RPMI7951 (cell line): ENCODE data around the gene EDC3. TPM values are rescaled to one million over a fixed set of nuclear protein-coding genes. Genes with fewer than 3 reads are reported as not detected.
"Not testable (repeated sequence)": the region's sequence is repeated elsewhere in the genome, so short reads cannot be mapped to it uniquely, and the experiment has no call there.

Experiments used
- DNase-seq: peaks from one replicate; pipeline ENCODE4 v3.0.0-alpha.2; 2012; ENCODE audit warnings: low read depth
- total RNA-seq: library from RNA; depleted of rRNA; stranded (reverse); fragments of >200 nt; shearing (Covaris generic); gene quantifications from 2 replicates; pipeline ENCODE4 v1.2.3, GENCODE V29; 2014

The EDC3 gene
- total RNA-seq, 1 experiment from 2014 or later: 7.4 TPM

DNA sequence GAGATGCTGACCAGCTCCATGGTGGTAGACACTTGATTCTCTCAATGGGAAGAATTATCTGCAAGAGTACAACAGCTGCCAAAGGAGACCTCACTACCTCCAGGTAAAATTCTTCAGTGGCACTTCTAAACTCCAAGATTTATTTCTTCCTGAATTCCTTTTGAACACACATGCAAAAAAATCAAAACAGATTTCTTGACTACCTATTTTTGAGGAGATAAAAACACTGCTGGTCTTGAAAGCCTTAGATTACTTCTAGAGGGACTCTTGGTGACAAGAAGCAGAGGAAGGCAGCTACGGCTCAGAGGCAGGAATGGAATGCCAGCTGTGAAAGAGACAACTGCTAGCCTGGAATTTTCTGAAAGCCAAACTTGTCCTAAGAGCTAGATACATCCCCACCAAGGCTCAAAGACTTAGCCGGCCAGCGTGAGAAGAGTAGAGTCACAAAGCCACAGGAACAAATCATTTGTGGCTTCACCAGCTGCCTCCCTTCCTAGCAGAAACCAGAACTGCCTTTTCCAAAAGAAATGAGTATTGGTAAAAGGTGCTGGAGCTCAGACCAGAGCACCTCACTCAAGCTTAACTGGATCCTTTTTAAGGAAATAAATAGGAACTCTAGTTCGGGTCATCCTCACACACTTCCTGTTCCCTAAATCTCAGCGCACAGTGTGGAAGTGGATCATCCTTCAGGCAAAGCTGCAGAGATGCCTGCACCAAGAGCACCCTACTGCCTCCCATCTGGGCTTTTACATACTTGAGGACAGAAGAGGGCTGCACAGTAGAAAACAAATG is 47.6 kb downstream of the EDC3 start:
- DNase-seq: no peak

DNA sequence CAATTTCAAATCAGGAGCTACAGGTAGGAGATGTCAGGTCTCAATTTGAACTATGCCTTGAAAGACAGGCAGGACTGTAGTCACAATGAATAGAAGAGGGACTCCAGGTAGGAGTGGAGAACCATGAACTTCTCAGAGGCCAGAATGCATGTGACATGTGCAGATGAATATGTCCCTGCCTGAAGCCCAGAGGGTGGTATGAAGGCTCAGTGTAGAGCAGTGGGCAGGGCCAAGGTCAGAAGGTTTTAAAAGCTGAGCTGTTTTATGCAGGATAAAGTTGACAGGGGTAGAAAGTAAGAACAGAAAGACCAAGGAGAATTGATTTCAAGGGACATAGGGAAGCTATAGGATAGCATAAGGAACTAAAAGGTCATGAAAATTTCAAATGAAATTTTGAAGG is 49.3 kb downstream of the EDC3 start:
- no peak for DNase-seq

DNA sequence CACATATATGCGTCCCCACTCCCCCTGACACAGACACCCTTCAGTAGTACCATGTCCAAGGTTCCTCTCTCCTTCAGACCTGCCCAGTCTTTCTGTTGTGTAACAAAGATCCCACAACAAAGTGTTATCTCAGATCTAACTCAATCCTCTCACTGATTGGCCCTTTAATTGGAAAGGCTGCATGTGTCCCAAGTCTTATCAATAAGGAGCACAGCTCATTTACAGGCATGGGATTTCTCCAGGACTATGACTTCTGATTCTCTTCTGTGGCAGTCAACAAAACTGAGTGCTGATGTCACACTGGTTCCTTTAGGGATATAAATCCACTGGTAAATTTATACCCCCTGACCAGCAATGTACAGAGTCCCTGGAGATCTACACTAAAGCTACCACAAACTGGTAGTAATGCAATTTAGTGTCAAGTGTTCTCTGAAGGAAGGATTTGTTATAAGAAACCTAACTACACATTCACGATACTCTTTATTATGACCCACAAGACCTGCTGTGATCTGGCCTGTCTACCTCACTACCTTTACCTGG is 52.1 kb downstream of the EDC3 start:
- no peak for DNase-seq

DNA sequence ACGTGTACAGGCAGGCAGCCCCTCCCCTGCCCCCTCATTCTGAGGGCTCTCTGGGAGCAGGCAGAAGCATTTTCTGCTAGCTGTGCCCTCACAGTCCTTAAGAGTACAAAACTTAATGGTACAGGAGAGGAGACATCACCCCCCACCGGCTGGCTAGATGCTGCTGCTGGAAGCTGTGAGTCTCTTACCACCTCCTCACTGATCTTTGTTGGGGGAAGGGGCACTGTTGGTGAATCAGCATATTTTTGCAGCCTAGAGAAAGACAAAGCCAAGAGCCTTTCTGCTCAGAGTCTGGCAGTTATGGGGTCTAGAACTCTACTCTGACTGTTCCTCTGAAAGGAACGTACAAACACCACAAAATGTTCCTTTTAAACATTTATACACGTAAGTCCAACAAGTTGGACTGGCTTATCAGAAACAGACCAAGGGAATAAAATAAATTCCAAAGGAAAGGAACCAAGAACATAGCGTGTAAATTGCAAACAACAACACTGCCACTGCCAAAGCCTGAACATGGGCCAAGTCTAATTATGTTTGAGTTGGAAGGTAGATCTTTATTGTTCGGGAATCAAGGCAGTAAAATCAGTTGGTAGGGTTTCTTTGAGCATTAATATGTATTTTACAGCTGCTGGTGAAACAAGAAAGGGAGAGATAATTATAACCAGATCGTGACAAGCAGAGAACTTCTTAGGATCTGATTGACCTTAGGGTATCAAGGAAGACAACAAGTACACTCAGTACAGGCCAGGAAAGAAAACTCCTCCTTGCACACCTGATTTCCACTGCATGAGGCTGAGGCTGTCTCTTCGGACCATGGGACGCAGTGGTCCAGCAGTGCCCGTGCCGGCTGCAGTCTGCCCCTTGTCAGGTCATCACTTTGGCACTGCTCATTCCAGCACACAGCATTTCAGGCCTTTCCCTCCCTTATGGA is 52.8 kb downstream of the EDC3 start:
- DNase-seq: no peak

DNA sequence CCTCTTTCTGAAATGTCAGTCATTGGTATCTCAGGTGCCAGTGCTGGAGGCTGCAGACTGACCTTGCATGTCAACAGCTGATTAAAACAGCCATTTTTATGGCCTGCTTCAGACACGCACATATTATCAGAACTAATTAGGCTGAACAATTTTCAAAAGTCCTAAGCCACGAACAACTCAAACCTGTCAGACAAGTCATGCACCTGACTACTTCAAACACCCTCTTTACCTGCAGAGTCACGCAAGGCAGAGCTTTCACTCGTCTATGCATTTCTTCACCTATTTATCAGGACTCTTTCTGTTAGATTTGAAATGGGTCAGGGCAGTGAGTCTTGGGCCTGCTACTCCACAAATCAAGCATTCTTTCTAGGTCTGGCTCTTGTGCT is 53.5 kb downstream of the EDC3 start:
- no peak for DNase-seq

DNA sequence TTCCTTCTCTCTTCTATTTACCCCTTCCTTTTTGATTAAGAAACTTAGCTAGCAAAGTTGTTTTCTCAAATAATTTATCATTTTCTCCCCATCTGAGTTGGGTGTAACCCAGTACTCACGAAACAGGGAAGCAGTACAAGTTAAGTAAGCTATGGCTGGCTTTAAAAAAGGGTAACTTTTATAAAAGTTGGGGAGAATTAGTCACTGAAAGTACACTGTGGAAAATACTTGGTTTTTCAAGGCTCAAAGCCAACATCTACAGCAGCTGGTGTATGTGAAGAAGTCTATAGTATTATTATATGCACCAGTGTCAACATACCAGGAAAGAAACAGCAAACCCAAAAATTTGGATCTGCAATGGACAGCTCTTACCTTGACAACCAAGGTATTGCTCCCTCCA is 54.7 kb downstream of the EDC3 start:
- DNase-seq: no peak

DNA sequence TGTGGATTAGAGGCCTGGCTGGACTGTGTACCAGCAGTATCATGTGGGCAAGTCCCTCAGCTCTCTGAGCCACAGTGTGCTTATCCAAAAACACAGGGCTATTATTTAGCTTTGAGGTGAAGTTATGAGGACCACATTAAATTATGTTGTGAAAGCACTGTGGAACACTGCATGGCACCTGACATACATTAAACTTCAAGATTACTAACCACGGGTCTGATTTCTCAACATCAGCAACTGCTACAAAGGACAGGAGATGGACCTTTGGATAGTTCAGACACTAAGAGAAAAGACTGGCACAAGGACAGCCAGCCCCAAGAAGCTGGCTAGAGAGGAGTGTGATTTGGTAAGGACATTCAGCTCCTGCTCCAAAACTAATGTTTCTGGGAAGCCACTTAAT is 58.8 kb downstream of the EDC3 start:
- DNase-seq: no peak

DNA sequence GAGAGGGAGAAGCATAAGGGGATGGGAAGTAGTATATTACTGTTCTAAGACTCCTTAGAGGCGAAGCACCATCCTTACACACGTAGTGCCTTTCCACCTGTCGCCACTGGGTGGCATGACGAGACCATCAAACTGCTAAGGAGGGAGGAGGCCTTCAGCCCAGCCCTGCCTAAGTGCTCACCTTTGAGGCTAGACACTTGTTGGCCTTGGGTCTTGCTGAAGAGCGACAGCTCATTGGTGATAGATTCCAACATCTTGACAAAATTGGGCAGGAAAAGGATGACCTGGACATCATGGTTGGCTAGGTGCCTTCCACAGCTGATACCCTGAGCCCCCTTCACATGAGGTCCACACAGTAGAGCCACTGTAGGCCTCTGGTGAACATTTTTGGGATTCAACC is 60.6 kb downstream of the EDC3 start:
- DNase-seq: peak; percentile 61

DNA sequence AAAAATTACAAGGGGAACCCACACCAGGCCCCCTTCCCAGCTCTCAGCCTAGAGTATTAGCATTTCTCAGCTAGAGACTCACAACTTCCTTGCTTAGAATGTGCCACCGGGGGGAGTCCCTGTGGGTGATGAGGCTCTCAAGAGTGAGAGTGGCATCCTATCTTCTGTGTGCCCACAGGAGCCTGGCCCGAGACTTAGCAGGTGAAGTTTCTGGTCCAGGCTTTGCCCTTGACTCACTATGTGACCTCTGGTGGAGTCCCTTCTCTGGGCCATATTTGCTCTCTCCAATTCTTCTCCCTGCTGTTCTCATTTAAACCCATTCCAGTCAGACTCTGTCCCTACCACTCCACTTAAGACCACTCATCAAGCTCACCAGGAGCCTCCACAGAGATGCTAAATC is 62.0 kb downstream of the EDC3 start:
- no peak for DNase-seq

DNA sequence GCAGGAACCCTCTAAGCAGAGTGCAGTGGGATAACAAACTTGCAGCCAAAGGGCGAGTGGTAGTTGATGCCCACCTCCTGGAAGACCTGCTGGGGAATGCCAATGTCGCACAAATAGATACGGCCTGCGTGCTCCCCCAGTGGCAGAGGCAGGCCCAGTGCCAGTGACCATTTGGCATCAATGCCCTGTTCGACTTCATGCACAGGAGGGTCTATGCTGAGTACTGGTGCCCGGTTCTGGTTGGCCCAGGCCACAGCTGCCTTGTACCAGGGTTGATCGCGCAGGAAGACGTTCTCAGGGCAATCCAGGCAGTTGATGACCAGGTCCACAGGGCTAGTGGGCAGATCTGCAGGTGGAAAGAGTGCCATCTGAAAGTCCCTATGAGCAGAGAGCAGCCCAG is 63.2 kb downstream of the EDC3 start:
- DNase-seq: no peak

DNA sequence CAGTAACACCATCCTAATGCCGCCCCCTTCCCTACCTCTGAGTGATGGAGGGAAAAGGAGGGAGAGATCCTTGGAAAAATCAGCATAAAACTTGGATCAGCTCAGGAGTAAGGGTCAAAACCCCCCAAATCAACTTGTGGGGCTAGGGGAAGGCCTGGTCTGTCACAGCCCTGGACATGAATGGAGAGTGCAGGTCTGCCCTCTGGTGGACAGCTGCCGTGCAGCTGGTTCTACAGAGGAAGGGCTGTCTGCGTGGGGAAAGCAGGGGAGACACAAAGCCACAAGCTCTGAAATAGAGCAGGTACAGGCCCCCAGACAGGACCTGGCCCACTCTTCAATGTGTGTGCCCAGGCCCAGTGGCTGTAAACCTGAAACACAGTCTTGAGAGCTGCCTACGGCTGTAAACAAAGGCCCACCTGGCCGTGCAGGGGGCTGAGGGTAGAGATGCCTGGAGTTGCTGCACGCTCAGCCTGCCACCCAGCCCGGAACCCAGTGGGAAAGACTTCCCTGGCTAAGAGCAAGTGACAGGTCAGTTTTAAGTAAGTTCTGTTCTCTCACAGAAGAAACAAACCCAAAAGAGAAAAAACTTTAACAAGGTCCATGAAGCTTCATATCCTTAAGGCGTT is 63.8 kb downstream of the EDC3 start:
- peak; percentile 40 for DNase-seq

DNA sequence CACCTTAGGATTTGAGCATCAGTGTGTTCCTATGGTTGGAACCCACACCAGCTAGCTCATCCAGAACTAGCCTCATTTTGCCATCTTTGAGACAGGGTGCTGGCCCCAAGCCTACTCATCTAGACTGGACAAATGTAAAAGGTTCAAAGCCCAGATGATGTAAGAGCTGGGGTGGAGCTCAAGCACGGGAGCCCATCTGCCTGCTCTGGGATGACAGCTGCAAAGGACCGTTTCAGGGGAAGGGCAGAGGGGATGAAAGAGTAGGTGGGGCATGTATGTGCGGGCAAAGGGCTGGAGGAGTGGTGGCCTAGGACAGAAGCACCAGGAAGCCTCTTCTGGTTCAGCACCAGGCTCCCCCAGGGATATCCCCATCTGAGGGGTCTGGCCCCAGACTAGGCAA is 64.4 kb downstream of the EDC3 start:
- DNase-seq: no peak

DNA sequence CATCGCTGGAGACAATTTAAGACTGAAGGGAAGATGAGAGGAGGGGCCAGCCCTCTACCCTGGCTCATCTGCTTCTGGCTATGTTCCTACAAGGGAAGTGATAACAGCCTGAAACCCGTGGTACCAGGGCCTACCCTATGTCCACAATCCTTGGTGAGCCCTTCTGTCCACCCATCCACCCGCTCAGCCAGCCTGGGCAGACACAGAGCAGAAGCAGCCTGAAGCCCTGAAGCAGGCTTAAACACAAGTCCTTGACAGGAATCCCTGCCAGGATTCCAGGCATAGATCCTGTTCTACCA is 64.8 kb downstream of the EDC3 start:
- DNase-seq: no peak

DNA sequence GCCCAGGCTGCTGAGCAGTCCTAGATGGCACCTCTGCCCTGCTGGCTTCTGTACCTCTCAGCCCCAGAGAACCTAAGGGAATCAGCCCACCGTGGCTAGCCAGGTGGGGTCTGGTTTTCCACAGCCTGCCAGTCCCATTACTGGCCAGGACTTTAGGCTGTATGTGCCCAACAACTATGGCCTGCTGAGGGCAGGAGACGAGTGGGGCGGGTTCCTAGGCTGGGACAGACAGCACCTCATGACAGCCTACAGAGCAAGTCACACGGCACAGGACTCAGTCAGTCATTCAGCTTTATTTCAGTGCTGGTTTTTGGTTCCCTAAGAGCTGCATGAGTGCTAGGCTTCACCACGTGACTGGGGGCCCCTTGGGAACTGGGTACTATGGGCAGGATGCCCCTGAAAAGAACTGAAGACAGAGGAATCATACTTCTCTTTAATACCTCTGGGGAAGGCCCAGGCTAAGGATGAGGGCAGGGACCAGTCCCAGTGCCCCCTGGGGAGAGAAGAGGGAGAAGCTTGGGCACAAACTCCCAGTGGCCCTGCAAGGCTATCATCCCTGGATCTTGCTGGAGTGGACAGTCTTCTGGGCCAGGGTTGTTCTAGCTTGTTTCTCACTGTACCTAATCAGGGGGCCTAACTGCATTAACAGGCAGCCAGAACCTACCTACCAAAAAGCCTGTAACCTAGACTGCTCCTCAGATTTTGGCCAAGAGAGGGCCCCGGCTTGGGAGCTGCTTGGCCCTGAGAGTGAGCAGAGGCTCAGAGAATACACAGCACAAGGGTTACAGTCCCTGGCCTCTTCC is 65.3 kb downstream of the EDC3 start:
- no peak for DNase-seq

DNA sequence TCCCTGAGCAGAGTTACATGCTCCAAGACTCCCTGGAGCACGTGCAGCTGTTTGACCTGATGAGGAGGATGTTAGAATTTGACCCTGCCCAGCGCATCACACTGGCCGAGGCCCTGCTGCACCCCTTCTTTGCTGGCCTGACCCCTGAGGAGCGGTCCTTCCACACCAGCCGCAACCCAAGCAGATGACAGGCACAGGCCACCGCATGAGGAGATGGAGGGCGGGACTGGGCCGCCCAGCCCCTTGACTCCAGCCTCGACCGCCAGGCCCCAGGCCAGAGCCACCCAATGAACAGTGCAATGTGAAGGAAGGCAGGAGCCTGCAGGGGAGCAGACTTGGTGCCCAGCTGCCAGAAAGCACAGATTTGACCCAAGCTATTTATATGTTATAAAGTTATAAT is 66.1 kb downstream of the EDC3 start:
- not testable (repeated sequence) for DNase-seq

DNA sequence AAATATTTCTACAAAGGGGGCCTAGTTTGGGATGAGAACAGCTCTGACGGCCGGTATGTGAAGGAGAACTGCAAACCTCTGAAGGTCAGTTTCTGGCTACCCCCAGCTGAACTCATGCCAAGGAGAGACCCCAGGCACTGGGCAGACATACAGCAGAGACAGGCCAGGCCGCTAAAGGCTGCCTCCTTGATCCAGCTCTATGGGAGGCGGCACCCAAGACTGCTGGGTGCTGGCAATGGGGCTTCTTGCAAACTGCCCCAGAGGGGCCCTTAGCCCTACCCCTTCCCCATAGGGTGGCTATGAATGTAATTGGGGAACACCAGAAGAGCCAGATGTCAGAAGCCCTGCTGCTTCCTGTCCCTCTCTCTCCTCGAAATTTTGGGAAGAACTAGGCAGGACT is 66.9 kb downstream of the EDC3 start:
- no peak for DNase-seq

DNA sequence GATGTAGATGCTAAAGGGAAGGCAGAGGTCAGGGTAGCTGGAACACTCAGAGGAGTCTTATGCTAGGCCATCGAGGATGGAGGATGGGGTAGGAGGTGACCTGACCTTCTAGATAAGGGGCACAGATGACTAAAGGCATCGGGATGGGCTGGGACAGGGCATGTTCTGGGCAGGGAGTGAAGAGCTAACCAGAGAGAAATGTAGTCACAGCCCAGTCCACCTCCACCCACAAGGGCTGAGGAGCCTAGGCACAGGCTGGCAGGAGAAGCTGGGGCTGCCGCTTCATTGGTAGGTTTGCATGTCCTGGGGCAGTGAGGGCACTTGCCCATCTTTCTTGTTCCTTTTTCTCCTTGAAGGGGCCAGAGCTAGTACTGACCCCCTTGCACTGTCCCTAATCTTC is 67.6 kb downstream of the EDC3 start:
- DNase-seq: no peak

DNA sequence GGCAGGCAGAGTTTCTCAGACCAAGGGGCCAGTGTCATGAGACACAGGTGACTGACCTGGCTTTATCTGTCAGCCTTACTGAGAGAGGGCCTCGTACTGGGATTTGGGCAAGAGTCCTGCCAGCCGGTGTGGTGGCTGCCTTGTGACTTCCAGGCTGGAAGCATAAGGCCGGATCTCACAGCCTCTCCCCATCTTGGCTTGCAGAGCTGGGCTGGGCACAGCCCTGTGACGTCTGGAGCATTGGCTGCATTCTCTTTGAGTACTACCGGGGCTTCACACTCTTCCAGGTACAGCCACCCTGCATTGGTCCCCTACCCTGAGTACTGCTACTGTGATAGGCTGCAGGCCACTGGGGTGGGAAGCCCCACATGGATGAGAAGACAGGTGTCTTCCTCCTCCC is 68.1 kb downstream of the EDC3 start:
- no peak for DNase-seq

DNA sequence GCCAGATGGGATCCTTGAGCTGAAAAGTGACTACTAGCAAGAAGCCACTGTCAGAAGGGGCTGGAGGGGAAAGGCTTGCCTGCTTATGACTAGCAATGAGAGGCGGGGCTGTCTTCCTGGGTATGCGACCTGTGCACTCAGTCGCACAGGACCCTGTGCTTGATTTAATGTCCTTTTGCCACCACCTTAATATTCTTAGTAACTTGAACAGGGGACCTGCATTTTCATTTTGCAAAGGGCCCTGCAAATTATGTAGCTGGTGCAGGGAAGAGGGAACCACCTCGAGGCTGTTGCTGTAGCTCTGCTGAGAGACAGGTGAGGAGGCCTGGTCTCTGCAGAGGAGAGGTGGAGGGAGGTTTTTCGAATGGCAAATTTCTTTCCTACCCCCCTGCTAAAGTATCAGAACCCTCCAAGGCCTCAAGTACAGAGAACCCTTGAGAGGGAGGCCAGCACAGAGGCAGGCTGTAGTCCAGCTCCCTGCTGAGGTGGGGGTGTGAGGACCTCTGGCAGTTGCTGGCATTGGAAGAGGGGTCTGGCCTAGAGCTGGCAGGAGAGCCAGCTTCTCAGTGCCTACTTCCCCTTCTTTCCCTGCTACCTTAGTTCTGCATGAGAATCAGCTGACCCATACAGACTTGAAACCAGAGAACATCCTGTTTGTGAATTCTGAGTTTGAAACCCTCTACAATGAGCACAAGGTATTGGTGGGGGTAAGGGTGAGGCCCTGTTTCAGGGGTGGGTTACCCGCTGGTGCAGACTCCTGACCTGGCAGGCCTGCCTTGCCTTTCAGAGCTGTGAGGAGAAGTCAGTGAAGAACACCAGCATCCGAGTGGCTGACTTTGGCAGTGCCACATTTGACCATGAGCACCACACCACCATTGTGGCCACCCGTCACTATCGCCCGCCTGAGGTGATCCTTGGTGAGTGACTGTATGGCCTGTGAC is 68.8 kb downstream of the EDC3 start:
- no peak for DNase-seq

DNA sequence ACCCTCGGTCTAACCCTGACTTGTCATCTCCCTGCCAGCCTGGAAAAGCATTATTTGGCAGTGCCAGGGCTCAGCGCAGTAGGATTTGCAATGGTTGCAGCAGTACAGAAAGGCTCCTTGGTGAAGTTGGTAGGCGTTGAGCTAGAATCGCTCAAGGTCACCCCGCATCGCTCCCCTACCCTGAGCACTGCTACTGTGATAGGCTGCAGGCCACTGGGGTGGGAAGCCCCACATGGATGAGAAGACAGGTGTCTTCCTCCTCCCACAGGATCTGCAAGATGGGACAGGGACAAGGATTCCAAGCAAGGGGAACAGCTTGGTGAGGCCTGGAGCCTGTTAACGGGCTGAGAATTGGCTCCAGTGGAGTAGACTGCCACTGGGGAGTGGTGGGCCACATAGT is 69.5 kb downstream of the EDC3 start:
- no peak for DNase-seq

DNA sequence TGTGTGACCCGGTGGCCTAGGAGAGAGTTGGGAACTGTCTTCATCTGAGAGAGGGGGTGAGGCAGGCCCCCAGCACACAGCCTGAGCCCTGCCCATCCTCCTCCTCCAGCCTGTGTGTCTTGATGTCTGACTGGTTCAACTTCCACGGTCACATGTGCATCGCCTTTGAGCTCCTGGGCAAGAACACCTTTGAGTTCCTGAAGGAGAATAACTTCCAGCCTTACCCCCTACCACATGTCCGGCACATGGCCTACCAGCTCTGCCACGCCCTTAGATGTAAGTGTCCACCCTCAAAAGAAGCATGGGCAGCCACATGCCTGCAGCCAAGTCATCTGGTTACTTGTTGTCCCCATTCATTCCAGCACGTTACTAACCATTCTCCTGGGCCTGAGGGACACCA is 70.1 kb downstream of the EDC3 start:
- DNase-seq: no peak
